Activated CD4-positive, CD25-positive, alpha-beta regulatory T cell treated with anti-CD3 and anti-CD28 coated beads, Interleukin-2, amount 50 U/mL, for 16 hours (primary cell): Measurements from ENCODE around the gene ZNF213.
"Not testable (repeated sequence)": the region's sequence is repeated elsewhere in the genome, so short reads cannot be mapped to it uniquely, and the experiment has no call there.

ENCODE experiments used
- DNase-seq: peaks from one replicate; pipeline ENCODE4 v3.0.0-alpha.2; 2020; ENCODE audit warnings: low read depth, low spot score

The ZNF213 gene

GRCh38 chr16:3129137-3130131 lies 5.4 kb upstream of the ZNF213 start:
- DNase-seq, result peak; percentile 68

DNA sequence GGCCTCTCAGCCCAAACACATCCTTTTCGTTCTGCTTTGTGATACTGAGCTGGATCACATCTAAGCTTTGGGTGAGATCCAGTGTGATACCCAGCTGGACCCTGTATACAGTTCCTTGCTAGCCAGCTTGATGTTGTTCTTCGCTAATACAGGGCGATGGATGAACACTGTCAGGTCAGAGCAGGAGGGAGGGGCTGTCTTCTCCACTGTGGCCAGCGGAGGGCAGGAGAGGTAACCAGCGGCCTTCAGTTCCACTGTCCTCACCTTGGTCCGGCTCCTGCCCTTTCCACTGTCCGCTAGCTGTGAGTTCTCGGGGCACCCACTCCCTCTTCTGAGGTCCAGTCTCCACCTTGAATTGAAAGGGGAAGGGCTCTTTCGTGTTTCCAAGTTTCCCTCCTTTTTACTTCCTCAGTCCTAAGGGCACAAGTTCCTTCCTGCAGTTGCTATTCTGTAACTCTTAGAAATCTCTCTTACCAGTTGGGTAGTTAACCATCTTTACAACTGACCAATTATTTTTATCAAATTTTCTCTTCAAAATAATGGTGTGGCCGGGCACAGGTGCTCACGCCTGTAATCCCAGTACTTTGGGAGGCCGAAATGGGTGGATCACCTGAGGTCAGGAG lies 3.0 kb upstream of the ZNF213 start:
- no peak for DNase-seq

- no peak for DNase-seq
Measured at GRCh38 chr16:3133844-3134243, 985 bp upstream of the ZNF213 start.

- no peak for DNase-seq
Measured at GRCh38 chr16:3135126-3135715, 392 bp downstream of the ZNF213 start.

GRCh38 chr16:3137267-3137666 lies 2.4 kb downstream of the ZNF213 start:
- DNase-seq, result no peak

- no peak for DNase-seq
Measured at GRCh38 chr16:3138342-3138741, 3.5 kb downstream of the ZNF213 start.

DNA sequence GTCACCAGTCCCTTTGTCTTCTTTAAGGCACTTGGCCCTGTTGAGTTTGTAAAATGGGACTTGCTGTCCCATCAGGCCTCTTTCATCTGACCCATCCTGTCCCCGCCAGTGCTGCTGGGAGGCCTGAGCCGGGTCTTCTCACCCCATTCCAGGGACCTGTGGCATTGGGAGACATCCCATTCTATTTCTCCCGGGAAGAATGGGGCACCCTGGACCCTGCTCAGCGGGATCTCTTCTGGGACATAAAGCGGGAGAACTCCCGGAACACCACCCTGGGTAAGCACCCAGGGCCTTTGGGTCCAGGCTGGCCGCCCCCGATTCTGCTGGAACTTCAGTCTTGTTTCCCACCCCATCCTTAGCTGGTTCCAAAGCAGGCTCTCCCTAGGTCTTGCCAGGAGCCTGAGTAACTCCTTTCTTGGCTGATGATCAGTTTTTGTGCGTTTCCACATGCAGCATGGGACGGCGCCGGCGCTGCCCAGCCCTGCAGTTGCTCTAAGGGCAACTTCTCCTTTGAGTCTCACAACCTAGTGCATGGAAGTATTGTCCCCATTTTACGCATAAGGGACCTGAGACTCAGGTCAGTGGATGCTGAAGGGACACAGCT lies 4.1 kb downstream of the ZNF213 start:
- no peak for DNase-seq

DNA sequence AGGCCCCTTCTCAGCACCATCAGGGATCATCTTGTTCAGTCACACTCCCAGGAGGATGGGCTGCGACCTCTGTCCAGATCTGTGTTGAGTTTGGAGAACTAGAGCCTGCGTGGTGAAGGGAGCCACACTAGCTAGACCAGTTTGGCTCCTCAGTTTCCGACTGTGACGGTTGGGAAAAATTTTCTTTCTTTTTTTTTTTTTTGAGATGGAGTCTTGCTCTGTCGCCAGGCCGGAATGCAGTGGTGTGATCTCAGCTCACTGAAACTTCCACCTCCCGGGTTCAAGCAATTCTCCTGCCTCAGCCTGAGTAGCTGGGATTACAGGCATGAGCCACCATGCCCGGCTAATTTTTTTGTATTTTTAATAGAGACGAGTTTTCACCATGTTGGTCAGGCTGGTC lies 4.7 kb downstream of the ZNF213 start:
- DNase-seq, result not testable (repeated sequence)

DNA sequence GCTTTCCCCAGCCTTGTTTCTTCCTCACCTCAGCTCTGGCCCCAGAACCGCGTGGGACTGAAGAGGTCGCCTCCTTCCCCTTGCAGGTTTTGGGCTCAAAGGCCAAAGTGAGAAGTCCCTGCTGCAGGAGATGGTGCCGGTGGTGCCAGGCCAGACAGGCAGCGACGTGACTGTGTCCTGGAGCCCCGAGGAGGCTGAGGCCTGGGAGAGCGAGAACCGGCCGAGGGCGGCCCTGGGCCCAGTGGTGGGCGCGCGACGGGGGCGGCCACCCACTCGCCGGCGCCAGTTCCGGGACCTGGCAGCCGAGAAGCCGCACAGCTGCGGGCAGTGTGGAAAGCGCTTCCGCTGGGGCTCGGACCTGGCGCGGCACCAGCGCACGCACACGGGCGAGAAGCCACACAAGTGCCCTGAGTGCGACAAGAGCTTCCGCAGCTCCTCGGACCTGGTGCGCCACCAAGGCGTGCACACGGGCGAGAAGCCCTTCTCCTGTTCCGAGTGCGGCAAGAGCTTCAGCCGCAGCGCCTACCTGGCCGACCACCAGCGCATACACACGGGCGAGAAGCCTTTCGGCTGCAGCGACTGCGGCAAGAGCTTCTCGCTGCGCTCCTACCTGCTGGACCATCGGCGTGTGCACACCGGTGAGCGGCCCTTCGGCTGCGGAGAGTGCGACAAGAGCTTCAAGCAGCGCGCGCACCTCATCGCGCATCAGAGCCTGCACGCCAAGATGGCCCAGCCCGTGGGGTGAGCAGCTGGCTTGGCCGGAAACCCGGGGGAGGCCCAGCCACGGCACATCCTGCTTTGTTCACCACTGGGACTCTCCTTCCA lies 6.0 kb downstream of the ZNF213 start:
- DNase-seq, result no peak

DNA sequence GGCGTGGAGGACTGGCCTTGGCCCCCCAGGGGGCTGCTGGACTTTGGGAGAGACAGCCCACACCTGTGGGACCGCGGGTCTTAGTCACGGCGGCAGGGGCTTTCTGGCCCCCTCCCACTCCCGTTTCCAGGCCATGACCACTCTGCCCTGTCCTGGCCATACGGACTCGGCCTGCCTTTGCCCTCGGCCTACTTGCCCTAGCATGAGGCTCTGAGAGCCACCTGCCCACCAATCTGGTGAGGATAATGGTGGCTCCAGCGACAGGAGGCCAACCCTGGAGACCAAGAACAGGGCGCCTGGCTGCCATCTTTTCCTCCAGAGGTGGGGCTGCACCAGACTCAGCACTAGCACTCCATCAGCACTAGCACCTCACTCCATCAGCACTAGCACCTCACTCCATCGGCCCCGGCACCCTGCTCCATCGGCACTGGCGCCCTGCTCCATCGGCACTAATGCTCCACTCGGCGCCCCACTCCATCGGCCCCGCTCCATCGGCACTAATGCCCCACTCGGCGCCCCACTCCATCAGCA lies 7.0 kb downstream of the ZNF213 start:
- DNase-seq, result no peak

GRCh38 chr16:3142327-3142726 lies 7.5 kb downstream of the ZNF213 start:
- DNase-seq, result no peak

DNA sequence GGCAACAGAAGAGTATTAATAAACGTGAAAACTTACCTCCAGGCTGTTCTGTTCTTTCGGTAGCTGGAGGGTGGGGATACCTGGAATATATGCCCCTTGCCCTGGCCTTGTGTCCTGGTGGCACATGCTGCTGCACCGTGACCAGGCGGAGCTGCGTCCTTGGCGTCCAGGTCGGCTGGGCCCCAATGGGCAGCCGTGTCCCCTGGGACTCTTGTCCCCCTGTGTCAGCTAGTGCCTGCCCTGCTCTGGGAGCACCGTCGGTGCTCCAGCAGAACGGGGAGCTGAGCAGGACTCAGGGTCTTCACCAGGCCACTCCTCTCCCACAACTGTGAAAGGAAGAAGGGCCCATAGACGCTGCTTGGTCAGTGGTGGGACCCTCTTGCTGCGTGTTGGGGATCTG lies 7.9 kb downstream of the ZNF213 start:
- DNase-seq, result no peak

- no peak for DNase-seq
Measured at GRCh38 chr16:3143189-3143588, 8.4 kb downstream of the ZNF213 start.

DNA sequence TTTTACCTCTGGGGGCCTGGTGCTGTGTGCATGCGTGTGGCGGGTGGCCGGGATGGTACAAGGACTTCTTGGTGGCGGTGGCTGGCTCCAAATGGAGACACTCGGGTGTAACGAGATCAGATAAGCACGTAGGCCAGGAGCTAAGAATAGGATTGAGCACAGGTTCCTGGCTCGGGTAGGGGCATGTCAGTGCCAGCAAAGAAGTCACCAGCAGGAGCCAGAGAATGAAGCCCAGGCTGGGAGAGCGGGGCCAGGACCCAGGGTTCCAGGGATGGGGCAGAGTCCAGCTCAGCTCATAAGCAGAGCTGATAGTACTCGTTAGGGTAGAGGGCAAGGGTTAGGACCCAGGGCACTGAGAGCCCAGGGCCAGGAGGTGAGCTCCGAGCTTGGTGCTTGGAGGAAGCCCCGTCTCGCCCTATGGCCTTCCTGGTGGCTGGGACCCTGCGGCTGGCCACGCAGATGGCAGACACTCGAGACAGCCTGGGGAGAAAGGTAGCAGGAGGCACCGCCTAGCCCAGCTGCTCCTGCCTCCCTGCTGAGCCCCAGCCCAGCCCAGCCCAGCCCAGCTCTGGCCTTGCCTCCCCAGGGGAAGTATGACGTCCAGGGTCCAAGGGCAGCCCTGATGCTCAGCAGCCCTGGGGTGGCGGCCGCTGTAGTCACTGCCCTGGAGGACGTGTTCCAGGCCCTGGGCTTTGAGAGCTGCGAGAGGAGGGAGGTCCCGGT lies 8.9 kb downstream of the ZNF213 start:
- no peak for DNase-seq

- no peak for DNase-seq
Measured at GRCh38 chr16:3144321-3144983, 9.6 kb downstream of the ZNF213 start.

GRCh38 chr16:3145151-3145550 lies 10.3 kb downstream of the ZNF213 start:
- no peak for DNase-seq

DNA sequence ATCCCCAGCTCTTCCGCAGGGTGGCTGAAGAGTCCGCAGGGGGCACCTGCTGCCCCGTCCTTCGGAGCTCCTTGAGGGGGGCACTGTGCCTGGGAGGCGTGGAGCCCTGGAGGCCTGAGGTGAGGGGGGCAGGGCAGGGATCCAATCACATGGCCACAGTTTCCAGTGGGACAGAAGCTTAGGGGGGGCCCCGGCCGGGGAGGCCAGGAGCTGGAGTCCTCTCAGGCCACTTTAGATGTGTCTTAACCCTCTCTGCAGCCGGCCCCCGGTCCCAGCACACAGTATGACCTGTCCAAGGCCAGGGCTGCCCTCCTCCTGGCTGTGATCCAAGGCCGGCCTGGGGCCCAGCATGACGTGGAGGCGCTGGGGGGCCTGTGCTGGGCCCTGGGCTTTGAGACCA lies 10.8 kb downstream of the ZNF213 start:
- DNase-seq, result no peak

DNA sequence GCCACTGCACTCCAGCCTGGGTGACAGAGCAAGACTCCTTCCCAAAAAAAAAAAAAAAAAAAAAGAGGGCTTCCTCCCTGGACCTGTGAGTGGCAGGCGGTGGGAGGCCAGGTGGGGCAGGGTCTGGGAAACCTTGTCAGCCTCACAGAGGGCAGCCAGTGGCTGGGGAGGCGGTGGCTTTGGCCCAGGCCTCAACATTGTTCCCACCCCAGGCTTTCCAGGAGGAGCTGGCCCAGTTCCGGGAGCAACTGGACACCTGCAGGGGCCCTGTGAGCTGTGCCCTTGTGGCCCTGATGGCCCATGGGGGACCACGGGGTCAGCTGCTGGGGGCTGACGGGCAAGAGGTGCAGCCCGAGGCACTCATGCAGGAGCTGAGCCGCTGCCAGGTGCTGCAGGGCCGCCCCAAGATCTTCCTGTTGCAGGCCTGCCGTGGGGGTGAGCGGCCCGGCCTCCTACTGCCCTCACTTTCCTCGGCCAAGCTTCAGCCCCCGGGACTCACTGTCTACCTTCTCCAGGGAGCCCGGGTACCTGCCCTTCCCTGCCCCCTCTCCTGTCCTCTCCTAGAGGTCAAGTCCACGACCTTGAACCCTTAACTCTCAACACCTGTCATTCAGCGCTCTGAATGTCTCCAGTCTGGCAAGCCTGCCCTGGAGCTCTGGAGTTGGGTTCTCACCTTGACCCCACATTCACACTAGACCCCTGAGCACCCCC lies 12.4 kb downstream of the ZNF213 start:
- DNase-seq, result no peak

GRCh38 chr16:3147757-3148104 lies 12.9 kb downstream of the ZNF213 start:
- no peak for DNase-seq
